GM18517 (cell line): ENCODE measurements around the gene TTK.
A peak's percentile ranks its signal among the peaks of the same experiment; 100 is the strongest.
"Not testable (repeated sequence)": the region's sequence is repeated elsewhere in the genome, so short reads cannot be mapped to it uniquely, and the experiment has no call there.

ENCODE experiments used
- ATAC-seq: cut with Tn5 transposase; IDR thresholded peaks from one replicate; pipeline ENCODE4 v1.9.1; 2021; ENCODE audit warnings: mild to moderate bottlenecking, moderate library complexity; ENCODE audit not compliant: unreplicated experiment

The TTK gene

DNA sequence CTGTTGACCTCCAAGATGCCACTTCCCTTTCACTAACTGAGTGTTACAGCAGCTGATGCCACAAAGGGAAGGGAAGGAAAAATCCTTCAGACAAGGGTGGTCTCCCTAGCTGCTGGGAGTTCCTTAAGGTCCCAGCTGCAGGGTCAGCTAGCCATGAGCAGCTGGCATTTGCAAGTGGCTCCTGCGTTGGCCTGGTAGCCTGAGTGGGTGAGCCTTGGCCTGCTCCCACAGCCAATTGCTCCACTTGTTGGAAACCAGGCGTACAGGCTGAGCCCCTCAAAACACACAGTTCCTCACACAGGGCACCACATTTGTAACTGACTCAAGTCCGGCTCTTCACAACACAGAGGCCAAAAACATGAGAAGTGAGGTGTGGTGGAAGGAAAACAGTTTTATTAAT lies 16.7 kb downstream of the TTK start:
- no peak for ATAC-seq

DNA sequence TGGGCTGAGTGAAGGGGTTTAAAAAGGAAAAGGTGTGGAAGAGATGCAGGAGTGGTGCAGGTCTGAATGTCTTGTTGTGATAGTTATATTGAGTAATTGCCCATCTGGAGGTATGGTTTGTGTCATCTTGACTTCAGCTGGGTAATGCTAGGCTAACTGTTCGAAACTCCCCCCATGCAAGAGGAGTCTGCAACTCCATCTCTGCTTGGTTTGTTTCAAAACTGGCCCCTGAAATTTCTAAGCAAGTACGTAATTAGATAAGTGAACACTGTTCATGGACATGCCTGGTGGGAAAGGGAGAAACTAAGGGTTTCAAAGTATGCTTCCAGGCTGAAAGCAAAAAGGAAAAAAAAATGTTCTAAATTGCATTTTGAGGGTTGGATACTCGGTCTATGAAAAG lies 17.1 kb downstream of the TTK start:
- no peak for ATAC-seq

DNA sequence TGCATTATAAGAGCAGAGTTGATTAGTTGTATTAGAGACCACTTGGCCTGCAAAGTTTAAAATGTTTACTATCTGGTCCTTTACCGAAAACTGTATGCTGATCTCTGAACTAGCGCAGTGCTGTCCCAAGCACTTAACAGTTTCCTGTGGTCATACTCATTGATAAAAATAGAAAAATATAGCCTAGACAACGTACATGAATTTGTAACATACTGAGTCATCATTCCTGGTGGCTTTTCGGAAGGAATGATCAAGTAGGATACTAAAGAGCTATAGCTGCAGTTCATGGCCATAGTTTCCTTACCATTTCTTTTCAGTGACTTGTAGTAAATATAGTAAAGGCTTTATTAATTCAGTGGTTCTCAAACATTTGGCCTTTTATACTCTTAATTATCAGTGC lies 18.4 kb downstream of the TTK start:
- no peak for ATAC-seq

DNA sequence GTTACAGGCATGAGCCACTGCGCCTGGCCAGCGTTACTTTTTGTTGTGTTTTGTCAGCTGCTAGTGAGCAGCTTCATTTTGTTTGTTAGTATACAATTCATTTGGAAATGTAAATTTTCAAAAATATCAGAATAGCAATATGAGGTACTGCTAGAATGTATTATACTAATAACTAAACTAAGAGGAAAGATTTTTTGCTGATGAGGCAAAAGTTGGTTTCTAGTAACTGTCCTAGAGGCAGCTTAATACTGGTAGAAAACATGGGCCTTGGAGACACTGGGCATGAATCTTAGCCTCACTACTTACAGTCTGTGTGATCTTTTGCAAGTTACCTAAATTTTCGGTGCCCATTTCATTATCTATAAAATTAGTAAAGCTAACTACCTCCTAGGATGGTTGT lies 24.1 kb downstream of the TTK start:
- no peak for ATAC-seq

DNA sequence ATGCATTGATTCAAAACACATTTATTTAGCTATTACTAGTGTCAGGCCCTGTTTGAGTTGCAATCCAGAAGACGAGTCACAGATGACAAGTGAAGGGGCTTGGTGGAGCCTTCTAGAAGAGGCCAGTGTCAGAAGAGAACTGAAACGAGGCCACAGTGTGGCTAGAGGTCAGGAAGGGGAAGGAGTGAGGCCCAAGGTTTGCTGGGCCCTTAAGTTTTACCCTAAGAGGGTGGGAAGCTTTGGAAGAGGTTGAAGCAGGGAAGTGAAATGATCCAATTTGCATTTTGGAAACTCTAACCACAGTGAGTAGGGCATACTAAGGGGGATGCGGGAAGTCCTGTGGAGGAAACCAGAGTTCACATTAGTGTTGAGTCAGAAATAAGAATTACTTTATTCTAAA lies 25.0 kb downstream of the TTK start:
- ATAC-seq = peak; percentile 67

DNA sequence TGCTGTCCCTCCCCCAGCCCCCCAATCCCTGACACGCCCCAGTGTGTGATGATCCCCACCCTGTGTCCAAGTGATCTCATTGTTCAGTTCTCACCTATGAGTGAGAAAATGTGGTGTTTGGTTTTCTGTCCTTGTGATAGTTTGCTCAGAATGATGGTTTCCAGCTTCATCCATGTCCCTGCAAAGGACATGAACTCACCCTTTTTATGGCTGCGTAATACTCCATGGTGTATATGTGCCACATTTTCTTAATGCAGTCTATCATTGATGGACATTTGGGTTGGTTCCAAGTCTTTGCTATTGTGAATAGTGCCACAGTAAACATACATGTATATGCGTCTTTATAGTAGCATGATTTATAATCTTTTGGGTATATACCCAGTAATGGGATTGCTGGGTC lies 43.8 kb downstream of the TTK start:
- not testable (repeated sequence) for ATAC-seq

DNA sequence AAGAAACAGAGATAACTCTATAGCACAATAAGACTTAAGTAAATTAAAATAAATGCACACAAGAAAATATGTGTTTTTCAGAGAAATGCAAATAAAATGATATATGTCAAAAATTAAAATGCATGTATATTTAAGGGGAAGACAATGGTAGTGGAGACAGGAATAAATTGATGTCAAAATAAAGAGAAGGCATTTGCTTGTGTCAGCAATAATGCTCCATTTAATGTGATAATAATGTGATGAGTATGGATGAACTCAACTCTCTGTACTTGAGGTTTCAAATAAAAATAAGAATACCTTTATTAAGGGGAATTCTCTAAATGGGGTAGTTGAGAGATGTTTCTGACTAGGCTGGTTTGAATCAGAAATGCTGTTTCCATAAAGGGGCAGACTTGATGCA lies 56.3 kb downstream of the TTK start:
- ATAC-seq = no peak

DNA sequence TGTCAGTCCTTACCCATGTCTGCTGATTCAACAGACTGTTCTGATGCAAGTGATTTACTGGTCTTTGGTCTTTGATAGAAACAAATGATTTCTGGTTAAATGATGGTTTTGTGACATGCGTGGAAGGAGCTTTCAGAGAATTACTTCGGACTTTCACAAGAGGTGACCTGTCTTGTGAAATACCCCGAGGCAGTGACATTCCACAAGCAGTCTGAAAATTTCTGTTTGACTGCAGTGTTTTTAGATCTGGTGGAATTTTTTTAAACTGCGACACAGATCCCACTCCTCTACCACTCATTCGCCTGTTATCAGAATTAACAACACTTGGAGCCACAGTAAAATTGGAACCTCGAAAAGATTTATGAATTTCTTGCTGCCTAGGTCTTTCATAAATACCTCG lies 63.7 kb downstream of the TTK start:
- not testable (repeated sequence) for ATAC-seq

DNA sequence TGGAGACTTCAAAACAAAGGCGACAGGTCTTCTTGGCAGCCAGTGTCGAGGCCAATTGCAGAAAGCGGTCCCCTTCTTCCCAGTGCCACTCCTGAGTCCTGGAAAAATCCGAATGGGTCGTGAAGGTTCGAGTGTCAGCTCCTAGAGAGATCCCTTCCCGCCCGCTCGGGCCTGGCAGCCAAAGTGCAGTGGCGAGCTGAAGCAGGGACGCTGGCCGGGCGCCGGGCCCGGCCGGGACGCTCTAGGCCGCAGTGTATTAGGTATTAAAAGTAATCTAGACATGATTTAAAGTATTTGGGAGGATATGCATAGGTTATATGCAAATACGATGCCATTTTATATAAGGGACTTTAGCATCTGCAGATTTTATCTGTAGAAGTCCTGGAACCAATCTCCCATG lies 66.0 kb downstream of the TTK start:
- not testable (repeated sequence) for ATAC-seq

DNA sequence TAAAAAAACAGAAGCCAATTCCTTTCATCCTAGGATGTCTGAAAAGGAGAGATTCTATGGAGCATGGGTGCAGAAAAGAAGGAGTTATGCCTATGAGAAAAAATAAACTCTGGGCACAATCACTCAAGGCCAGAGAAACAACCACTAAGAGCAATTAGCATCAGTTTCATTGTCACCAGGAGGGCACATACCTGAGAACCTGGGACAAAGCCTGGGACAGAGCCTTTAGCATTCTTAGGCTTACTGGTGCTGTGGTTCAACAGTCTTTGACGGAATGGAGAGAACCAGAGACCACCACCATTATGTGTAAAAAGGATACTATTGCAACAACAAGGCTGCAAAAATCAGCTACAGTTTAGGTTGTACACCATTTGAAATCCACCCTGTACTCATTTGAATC lies 72.6 kb downstream of the TTK start:
- no peak for ATAC-seq

DNA sequence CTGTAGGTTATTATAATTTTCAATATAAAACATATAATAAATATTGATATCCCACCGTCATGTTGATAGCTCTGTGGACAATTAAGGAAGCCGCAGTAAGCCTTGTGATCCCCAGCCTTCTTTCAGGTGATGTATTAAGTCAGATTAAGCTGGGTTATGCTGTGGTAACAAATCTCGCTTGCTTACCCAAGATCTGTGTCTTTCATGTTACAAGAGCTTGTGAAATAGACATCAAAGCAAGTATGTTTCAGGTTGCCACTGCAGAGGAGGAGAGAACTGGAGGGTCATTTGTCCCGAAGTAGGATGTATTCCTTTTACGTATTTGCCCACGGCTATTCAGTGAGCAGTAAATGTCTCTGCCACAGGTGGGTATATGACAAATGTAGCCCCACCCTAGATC lies 84.2 kb downstream of the TTK start:
- ATAC-seq = no peak

DNA sequence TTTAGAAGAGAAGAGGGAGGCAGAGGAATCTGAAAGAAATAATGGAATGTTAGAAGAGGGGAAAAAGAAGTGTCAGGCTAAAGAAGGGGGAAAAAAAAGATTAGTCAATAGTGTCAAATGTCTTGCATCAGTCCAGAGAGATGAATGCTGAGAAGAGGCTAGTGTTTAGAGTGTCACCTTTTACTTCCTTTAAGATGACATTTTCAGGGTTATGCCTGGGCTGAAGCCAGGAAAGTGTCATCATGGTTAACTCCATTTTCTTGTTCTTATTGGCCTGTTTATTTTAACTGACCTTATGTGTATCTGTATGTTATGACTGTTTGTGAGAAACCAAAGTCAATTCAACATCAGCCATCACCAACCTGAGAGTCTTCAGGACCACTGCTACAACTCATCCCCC lies 87.1 kb downstream of the TTK start:
- ATAC-seq = no peak
